HG03097 (cell line): Measurements from ENCODE around the gene WSCD2.

Experiments used
- ATAC-seq: cut with Tn5 transposase; IDR thresholded peaks from one replicate; pipeline ENCODE4 v1.9.1; 2021; ENCODE audit not compliant: unreplicated experiment, low FRiP score

Gene WSCD2

GRCh38 chr12:108226866-108227265 lies 97.8 kb downstream of the WSCD2 start:
- no peak for ATAC-seq

- ATAC-seq = no peak
Observed at GRCh38 chr12:108228746-108229145, 99.7 kb downstream of the WSCD2 start.

DNA sequence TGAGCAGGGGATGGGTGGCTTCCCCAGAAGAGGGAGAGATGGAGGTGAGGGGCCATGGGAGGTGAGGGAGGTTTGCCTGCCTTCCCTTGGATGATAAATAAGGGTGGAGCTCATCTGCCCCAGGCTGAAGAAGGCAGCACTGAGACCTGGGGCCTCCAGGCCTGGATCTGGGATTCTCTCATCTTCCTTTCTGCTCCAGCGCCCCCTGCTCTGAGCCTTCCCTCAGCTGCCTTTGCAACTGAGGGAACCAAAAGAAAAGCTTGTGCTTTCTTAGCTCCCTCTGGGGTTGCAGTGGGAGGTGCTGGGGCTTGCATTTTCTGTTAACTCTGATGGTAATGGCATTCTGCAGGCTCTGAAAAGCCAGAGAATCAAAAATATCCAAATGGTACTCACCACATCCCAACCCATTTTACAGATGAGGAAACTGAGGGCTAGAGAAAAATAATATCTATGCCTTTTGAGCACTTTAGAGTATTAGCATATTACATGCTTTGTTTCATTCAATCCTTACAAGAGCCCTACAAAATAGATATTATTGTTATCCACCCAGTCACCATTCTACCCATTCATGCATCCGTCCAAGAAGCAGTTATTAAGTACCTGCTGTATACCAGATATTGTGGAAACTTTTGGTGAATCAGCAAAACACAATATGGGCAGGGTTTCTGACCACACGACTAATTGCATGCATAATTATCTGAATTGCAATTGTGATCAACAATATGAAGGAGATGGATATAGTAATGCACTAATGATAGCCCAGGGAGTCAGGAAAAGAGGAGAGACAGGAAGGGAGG lies 102.2 kb downstream of the WSCD2 start:
- no peak for ATAC-seq

GRCh38 chr12:108231909-108232434 lies 102.9 kb downstream of the WSCD2 start:
- ATAC-seq = no peak

- no peak for ATAC-seq
Observed at GRCh38 chr12:108232565-108232964, 103.5 kb downstream of the WSCD2 start.

GRCh38 chr12:108234158-108234557 lies 105.1 kb downstream of the WSCD2 start:
- no peak for ATAC-seq

- ATAC-seq = no peak
Observed at GRCh38 chr12:108235197-108235984, 106.3 kb downstream of the WSCD2 start.

GRCh38 chr12:108235985-108236263 lies 106.8 kb downstream of the WSCD2 start:
- ATAC-seq = no peak

DNA sequence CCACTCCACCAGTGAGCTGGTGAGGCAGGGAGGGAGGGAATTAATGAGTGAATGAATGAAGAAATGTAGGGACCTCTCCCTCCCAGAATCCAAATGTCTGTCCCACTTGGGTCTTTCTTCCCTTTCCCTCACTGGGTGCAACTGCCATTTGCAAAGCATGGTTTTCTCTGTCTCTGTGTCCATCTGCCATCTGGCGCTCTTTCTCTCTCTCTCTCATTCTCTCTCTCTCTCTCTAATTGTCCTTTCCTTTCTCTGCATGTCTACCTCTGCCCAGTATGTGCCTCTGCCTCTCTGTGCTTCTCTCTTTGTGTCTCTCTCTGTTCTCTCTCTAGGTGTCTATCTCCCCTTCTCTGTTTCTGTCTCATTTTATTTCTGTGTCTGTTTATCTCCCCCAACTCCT lies 107.3 kb downstream of the WSCD2 start:
- ATAC-seq = no peak

- no peak for ATAC-seq
Observed at GRCh38 chr12:108237272-108237671, 108.2 kb downstream of the WSCD2 start.

- ATAC-seq = no peak
Observed at GRCh38 chr12:108238474-108238873, 109.4 kb downstream of the WSCD2 start.

GRCh38 chr12:108239378-108239777 lies 110.3 kb downstream of the WSCD2 start:
- no peak for ATAC-seq

GRCh38 chr12:108240027-108240785 lies 111.1 kb downstream of the WSCD2 start:
- no peak for ATAC-seq

GRCh38 chr12:108240928-108241327 lies 111.8 kb downstream of the WSCD2 start:
- no peak for ATAC-seq

DNA sequence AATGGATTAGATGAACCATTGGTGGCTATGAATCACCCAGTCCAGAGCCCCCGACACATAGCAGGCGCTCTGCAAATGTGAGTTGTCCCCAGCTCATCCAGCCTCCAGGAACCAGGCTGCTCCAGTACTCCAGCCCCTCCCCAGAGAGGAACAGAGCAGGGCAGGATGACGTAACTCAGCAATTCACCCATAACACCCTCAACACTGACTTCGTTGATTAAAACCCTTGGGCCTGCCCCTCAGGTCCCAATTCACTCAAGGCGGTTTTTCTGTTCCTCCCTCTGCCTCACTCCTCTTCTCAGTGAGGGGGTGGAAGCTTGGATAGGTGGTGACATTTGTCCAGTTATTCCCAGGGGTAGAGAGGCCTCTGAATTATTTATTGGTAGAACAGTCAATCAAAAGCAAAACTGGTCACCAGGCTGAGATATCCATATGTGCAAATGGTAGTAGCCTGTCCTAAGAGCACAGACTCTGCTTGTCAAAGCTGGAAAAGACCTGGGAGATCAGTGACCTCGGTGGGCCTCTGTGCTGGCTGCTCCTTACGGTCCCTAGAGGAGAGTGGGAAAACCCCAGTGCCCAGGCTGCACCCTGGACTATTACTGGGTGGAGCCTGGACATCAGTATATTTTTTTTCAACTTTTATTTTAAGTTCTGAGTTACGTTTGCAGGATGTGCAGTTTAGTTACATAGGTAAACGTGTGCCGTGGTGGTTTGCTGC lies 113.1 kb downstream of the WSCD2 start:
- no peak for ATAC-seq

- ATAC-seq = no peak
Observed at GRCh38 chr12:108247130-108247529, 118.0 kb downstream of the WSCD2 start.

GRCh38 chr12:108248011-108248410 lies 118.9 kb downstream of the WSCD2 start:
- no peak for ATAC-seq

DNA sequence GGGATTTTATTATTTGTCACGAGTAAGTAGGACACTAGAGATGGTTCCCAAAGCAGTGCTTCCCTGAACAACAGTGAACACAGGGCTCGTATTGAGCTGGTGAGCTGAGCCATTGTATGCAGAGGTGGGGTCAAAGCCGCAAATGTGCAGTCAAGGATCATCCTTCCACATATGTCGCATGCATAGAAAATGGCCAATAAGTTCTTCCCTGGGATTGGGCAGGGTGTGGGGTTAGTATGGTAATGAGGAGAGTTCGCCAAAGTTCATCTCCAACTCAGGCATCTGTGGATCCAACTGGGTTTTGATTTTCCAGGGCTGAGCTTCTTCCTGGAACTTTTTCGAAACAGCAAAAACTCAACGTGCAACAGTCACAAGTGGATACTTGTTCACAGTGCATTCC lies 123.4 kb downstream of the WSCD2 start:
- ATAC-seq = no peak

DNA sequence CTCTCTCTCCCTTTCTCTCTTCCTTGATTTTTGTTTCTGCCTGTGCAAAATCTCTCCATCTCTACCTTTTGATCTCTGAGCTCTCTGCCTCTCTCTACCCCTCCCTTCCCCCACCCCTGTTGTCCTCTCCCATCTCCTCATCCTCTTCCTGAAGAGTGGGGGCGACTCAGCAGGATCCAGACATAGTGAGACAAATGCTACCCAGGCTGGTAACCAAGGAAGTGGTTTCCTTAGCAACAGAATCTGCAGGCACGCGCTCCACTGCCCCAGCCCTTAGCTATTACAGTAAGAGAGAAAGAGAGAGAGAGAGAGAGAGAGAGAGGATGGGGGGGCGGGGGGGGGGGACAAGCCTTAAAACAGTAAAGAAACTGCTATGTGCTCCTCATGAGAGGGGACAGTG lies 124.5 kb downstream of the WSCD2 start:
- ATAC-seq = no peak

DNA sequence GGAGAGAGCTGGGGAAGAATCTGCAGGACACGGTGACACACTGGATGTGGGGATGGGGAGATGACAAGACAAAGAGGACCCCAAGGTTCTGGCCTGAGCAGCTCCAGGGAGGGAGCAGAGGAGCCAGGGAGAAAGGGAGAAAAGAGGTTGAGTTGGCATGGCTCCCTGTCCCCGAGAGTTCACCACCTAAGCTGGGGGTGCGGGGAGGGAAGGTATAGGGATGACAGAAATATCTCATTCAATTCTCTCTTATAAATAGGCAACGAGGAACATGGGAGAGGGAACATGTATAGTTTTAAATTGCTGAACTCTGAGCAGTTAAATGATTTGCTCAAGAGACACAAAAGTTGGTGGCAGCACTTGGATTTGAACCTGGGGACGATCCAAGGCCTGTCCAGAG lies 124.9 kb downstream of the WSCD2 start:
- no peak for ATAC-seq
